Measurements from ENCODE around the gene LTA. TPM values are rescaled to one million over a fixed set of nuclear protein-coding genes. Genes with fewer than 3 reads are reported as not detected.

LTA gene
- polyA plus RNA-seq, 1 donor (not counting 4 experiments of a cell fraction or from before 2014, with no cell fraction given), result 0.04 TPM

DNA sequence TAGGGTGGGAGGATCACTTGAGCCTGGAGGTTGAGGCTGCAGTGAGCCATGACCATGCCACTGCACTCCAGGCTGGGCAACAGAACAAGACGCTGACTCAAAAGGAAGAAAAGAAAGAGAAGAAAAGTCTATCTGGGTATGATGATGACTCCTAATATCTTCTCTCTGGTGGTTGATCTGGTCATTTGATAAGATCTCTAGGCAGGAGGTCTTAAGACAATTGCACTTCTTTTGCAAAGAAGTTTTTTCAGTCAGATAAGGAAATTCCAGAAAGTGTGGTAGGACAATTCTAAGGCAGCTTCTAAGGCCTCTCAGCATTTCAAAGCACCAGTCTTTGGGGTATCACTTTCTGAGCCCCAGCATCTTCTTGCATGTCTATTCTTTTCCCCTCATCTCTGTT lies 35.2 kb downstream of the LTA start:
- H3K9me1 ChIP-seq (ENCODE audit: control insufficient read depth, extremely low read depth, insufficient read depth, low read length), result no peaks in the 10 kb centered on the region
- DNase-seq (ENCODE audit: low read depth, low spot score) (no peak), FAIRE-seq (no peak)
- no peaks in the 10 kb centered on the region for H4K20me1 ChIP-seq (ENCODE audit: control insufficient read depth, extremely low read depth, insufficient read depth, low read length)
- H3K79me2 ChIP-seq (ENCODE audit: control insufficient read depth, insufficient read depth, low read length), result no peaks in the 10 kb centered on the region
- H3K4me3 ChIP-seq (ENCODE audit: control insufficient read depth in 2 of 3, extremely low read depth in 1 of 3, insufficient read depth in 2 of 3, low read depth in 1 of 3, low read length in 3 of 3), result no peak overlapping the region
- no peaks in the 10 kb centered on the region for H3K9me3 ChIP-seq (ENCODE audit: control insufficient read depth, low read depth, low read length)
- no peaks in the 10 kb centered on the region for H3K36me3 ChIP-seq (ENCODE audit: control insufficient read depth in 2 of 2, extremely low read depth in 1 of 2, insufficient read depth in 2 of 2, low read length in 2 of 2)
- no peak overlapping the region for H3K27ac ChIP-seq (ENCODE audit: control insufficient read depth, insufficient read depth, low read length)
- no peak overlapping the region for H3K9ac ChIP-seq (ENCODE audit: control insufficient read depth, extremely low read depth, insufficient read depth, low read length)
- H2AFZ ChIP-seq (ENCODE audit: control insufficient read depth, low read length), result no peak overlapping the region
- no peak overlapping the region for H3K4me2 ChIP-seq (ENCODE audit: control insufficient read depth, extremely low read depth, insufficient read depth, low read depth, low read length)
- no peaks in the 10 kb centered on the region for H3K4me1 ChIP-seq (ENCODE audit: control insufficient read depth, extremely low read depth, insufficient read depth, low read length)
- dilution Hi-C loops (cut with MboI; ENCODE audit: extremely low pct_ligation_motif_present, low sequenced_read_pairs), result no loop called here
- no peak for TF ChIP-seq EZH2 (IDR thresholded peaks at IDR 0.05; ENCODE audit: low read length)
- TF ChIP-seq, protein P1, sequence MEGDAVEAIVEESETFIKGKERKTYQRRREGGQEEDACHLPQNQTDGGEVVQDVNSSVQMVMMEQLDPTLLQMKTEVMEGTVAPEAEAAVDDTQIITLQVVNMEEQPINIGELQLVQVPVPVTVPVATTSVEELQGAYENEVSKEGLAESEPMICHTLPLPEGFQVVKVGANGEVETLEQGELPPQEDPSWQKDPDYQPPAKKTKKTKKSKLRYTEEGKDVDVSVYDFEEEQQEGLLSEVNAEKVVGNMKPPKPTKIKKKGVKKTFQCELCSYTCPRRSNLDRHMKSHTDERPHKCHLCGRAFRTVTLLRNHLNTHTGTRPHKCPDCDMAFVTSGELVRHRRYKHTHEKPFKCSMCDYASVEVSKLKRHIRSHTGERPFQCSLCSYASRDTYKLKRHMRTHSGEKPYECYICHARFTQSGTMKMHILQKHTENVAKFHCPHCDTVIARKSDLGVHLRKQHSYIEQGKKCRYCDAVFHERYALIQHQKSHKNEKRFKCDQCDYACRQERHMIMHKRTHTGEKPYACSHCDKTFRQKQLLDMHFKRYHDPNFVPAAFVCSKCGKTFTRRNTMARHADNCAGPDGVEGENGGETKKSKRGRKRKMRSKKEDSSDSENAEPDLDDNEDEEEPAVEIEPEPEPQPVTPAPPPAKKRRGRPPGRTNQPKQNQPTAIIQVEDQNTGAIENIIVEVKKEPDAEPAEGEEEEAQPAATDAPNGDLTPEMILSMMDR (optimal IDR thresholded peaks at IDR 0.05 in 1 of 3, IDR thresholded peaks at IDR 0.05 in 1 of 3, conservative IDR thresholded peaks at IDR 0.05 in 1 of 3; ENCODE audit: extremely low read depth in 1 of 3, insufficient read depth in 2 of 3, low read length in 3 of 3), result no peak
- no peaks in the 10 kb centered on the region for H3K27me3 ChIP-seq (ENCODE audit: control insufficient read depth, extremely low read depth, insufficient read depth, low read length)

GRCh38 chr6:31609519-31610406 lies 37.7 kb downstream of the LTA start:
- Histone ChIP-seq H2AFZ (ENCODE audit: control insufficient read depth, low read length) (no peak overlapping the region), H3K79me2 (ENCODE audit: control insufficient read depth, insufficient read depth, low read length) (no peaks in the 10 kb centered on the region), H3K9me3 (ENCODE audit: control insufficient read depth, low read depth, low read length) (no peaks in the 10 kb centered on the region), H3K4me3 (ENCODE audit: control insufficient read depth in 2 of 3, extremely low read depth in 1 of 3, insufficient read depth in 2 of 3, low read depth in 1 of 3, low read length in 3 of 3) (no peak overlapping the region), H3K4me1 (ENCODE audit: control insufficient read depth, extremely low read depth, insufficient read depth, low read length) (no peaks in the 10 kb centered on the region), H3K4me2 (ENCODE audit: control insufficient read depth, extremely low read depth, insufficient read depth, low read depth, low read length) (no peak overlapping the region), H3K9me1 (ENCODE audit: control insufficient read depth, extremely low read depth, insufficient read depth, low read length) (no peaks in the 10 kb centered on the region), H3K27ac (ENCODE audit: control insufficient read depth, insufficient read depth, low read length) (no peak overlapping the region), H4K20me1 (ENCODE audit: control insufficient read depth, extremely low read depth, insufficient read depth, low read length) (no peaks in the 10 kb centered on the region), H3K9ac (ENCODE audit: control insufficient read depth, extremely low read depth, insufficient read depth, low read length) (no peak overlapping the region), H3K27me3 (ENCODE audit: control insufficient read depth, extremely low read depth, insufficient read depth, low read length) (no peaks in the 10 kb centered on the region), H3K36me3 (ENCODE audit: control insufficient read depth in 2 of 2, extremely low read depth in 1 of 2, insufficient read depth in 2 of 2, low read length in 2 of 2) (no peaks in the 10 kb centered on the region)
- FAIRE-seq, result no peak
- dilution Hi-C loops (cut with MboI; ENCODE audit: extremely low pct_ligation_motif_present, low sequenced_read_pairs), result no loop called here
- TF ChIP-seq, protein P1 (optimal IDR thresholded peaks at IDR 0.05 in 1 of 3, IDR thresholded peaks at IDR 0.05 in 1 of 3, conservative IDR thresholded peaks at IDR 0.05 in 1 of 3; ENCODE audit: extremely low read depth in 1 of 3, insufficient read depth in 2 of 3, low read length in 3 of 3), result no peak
- no peak for TF ChIP-seq EZH2 (IDR thresholded peaks at IDR 0.05; ENCODE audit: low read length)
- DNase-seq (ENCODE audit: low read depth, low spot score), result no peak

Measured in keratinocyte (primary cell).